ENCODE measurements around the gene ITCH. TPM values are rescaled to one million over a fixed set of nuclear protein-coding genes. Genes with fewer than 3 reads are reported as not detected.
A peak's percentile ranks its signal among the peaks of the same experiment; 100 is the strongest.

The ITCH gene
- total and polyA plus RNA-seq, 2 of the 8 experiments (the other 6 are each of a cell fraction or from before 2014, with no cell fraction given): 3.9 to 45.2 TPM

- Histone ChIP-seq H3K18ac (ENCODE audit: extremely low read depth, low read length) (no peak overlapping the region), H2BK15ac (ENCODE audit: low read length) (no peak overlapping the region), H3K79me1 (ENCODE audit: low read depth, low read length) (no peaks in the 10 kb centered on the region), H4K5ac (ENCODE audit: insufficient read length, low read depth, low read length) (no peak overlapping the region), H3K23me2 (ENCODE audit: low read depth, low read length) (no peaks in the 10 kb centered on the region), H3K14ac (ENCODE audit: insufficient read length) (no peak overlapping the region), H3K79me2 (ENCODE audit: control insufficient read depth in 1 of 2, insufficient read depth in 2 of 2, low read length in 2 of 2) (no peaks in the 10 kb centered on the region), H3K4me3 (ENCODE audit: extremely low read depth in 1 of 4, insufficient read depth in 2 of 4, low read depth in 3 of 4, low read length in 4 of 4) (no peak overlapping the region), H4K20me1 (replicated peaks in 1 of 2; ENCODE audit: control insufficient read depth in 1 of 2, insufficient read depth in 2 of 2, low read length in 2 of 2) (no peaks in the 10 kb centered on the region), H3K27me3 (replicated peaks in 1 of 4; ENCODE audit: control insufficient read depth in 3 of 4, extremely low read depth in 1 of 4, insufficient read depth in 3 of 4, low read length in 3 of 4) (no peaks in the 10 kb centered on the region), H3K4me2 (ENCODE audit: insufficient read depth in 1 of 2, low read depth in 2 of 2, low read length in 2 of 2) (no peak overlapping the region), H3K27ac (ENCODE audit: low read depth, low read length) (no peak overlapping the region), H3K4ac (replicated peaks; ENCODE audit: insufficient read length, low read depth, low read length) (no peak overlapping the region), H4K8ac (ENCODE audit: extremely low read depth, insufficient read depth, low read length) (no peak overlapping the region), H2BK20ac (ENCODE audit: low read length) (no peak overlapping the region), H2BK5ac (ENCODE audit: low read depth, low read length) (no peak overlapping the region), H3K23ac (ENCODE audit: insufficient read length) (no peak overlapping the region), H2BK120ac (replicated peaks; ENCODE audit: low read depth, low read length) (no peak overlapping the region), H2AK5ac (ENCODE audit: low read depth, low read length) (no peak overlapping the region), H4K91ac (replicated peaks; ENCODE audit: insufficient read length, low read length) (no peak overlapping the region), H2BK12ac (ENCODE audit: low read depth, low read length) (no peak overlapping the region), H2AFZ (ENCODE audit: low read length) (peak overlapping the region; percentile 91), H3K36me3 (ENCODE audit: control insufficient read depth in 2 of 4, insufficient read depth in 4 of 4, low read length in 3 of 4) (no peaks in the 10 kb centered on the region), H3K56ac (replicated peaks; ENCODE audit: insufficient read length, low read depth, low read length) (no peak overlapping the region), H3K4me1 (replicated peaks in 1 of 4; ENCODE audit: control insufficient read depth in 3 of 4, insufficient read depth in 4 of 4, low read length in 3 of 4) (peaks cover 0 to 7% (median 0%) of the 10 kb centered on the region in 4 experiments; a peak in 2 of 7 replicates), H3K9me3 (ENCODE audit: insufficient read depth in 2 of 2, low read depth in 1 of 2, low read length in 1 of 2) (no peaks in the 10 kb centered on the region), H3K9ac (replicated peaks in 1 of 4; ENCODE audit: extremely low read depth in 1 of 4, low read depth in 3 of 4, low read length in 3 of 4) (no peak overlapping the region)
- DNase-seq (ENCODE audit: low read depth in 1 of 2, low spot score in 2 of 2) (no peak), FAIRE-seq (no peak)
- 79% methylated on average over 2 of the region's 2 CpGs; no CpG with 5 or more reads in 1 of the 2 experiments for whole genome bisulfite sequencing, 2 experiments (ENCODE audit: extremely low coverage in 1 of 2, insufficient coverage in 1 of 2, insufficient read length in 1 of 2, insufficient replicate concordance in 2 of 2, low coverage in 1 of 2, low lambda C conversion rate in 2 of 2, missing lambda C conversion rate in 1 of 2)
- POLR2A ChIA-PET (ENCODE audit: partially characterized antibody): interaction anchor here (3.1 kb wide), 1 partner anchor 39 kb away, joined by 14 read pairs; the partner anchor contains the start of gene ITCH
- CTCF ChIA-PET (ENCODE audit: partially characterized antibody): interaction anchor here (4.2 kb wide), 1 partner anchor 12 kb away, joined by 23 read pairs; no protein-coding TSS in a partner anchor
- TF ChIP-seq NANOG (IDR thresholded peaks at IDR 0.05; ENCODE audit: insufficient read depth, low read depth, low read length, poor library complexity, severe bottlenecking): no peak
- no peak for TF ChIP-seq TAF1 (IDR thresholded peaks at IDR 0.05; ENCODE audit: low read depth, low read length)
- TF ChIP-seq SUZ12 (IDR thresholded peaks at IDR 0.05; ENCODE audit: low read length): no peak
- no peak for TF ChIP-seq SRF (IDR thresholded peaks at IDR 0.05; ENCODE audit: low read depth, low read length)
- TF ChIP-seq CTBP2 (IDR thresholded peaks at IDR 0.05; ENCODE audit: borderline replicate concordance, insufficient read depth, insufficient read length, low read length): no peak
- TF ChIP-seq HDAC2 (IDR thresholded peaks at IDR 0.05; ENCODE audit: borderline replicate concordance in 1 of 2, low read depth in 2 of 2, low read length in 2 of 2): no peak
- TF ChIP-seq SP4 (IDR thresholded peaks at IDR 0.05; ENCODE audit: low read length): no peak
- TF ChIP-seq SIRT6 (IDR thresholded peaks at IDR 0.05; ENCODE audit: low read length): no peak
- no peak for TF ChIP-seq CBX8 (IDR thresholded peaks at IDR 0.05; ENCODE audit: borderline replicate concordance, low read depth, low read length)
- TF ChIP-seq SP2 (IDR thresholded peaks at IDR 0.05; ENCODE audit: low read length): no peak
- TF ChIP-seq RNF2 (IDR thresholded peaks at IDR 0.05; ENCODE audit: borderline replicate concordance, low read depth, low read length, missing control alignments, poor library complexity, severe bottlenecking): no peak
- TF ChIP-seq SP1 (IDR thresholded peaks at IDR 0.05; ENCODE audit: low read depth, low read length): no peak
- TF ChIP-seq SIX5 (IDR thresholded peaks at IDR 0.05; ENCODE audit: low read depth, low read length): no peak
- TF ChIP-seq JUN (IDR thresholded peaks at IDR 0.05; ENCODE audit: low read depth, low read length): no peak
Measured at GRCh38 chr20:34324541-34324940, 38.5 kb upstream of the ITCH start.
